Bladder microvascular endothelial cell (primary cell): ENCODE measurements around the gene LRRC1. TPM values are rescaled to one million over a fixed set of nuclear protein-coding genes. Genes with fewer than 3 reads are reported as not detected.

Source experiments
- total RNA-seq: library from RNA; depleted of rRNA; stranded (reverse); fragments of >200 nt; gene quantifications from 2 replicates; pipeline ENCODE4 v1.2.3, GENCODE V29; 2014

Gene LRRC1
- total RNA-seq, result 15.2 and 31.8 TPM in 2 replicates

DNA sequence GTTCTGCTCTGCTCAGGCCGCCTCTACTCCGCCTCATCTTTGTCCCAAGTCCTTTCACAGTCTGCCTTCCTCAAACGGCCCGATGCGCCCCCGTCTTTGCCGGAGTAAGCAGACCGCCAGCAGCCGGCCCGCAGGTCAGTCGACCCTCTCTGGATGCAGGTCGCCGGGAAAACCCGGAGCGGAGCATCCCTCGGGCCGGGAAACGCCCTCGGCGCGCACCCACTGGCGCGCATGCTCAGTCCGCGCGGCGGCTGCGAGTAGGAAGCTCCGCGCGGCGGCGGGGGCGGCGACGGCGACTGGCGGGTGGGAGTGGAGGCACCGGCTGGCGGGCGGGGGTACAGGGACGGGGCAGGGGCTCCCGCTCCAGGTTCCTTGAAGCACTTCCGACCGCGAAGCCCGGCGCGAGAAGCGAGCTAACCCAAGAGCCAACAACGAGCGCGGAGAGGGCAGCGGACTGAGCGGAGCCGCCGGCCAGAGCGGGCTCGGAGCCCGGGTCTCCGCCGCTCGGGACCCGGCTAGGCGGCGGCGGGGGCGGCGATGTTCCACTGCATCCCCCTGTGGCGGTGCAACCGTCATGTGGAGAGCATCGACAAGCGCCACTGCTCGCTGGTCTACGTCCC lies at the start of gene LRRC1:
Gene LRRC1, plus strand, starts transcription at position 286 of the 620 bp plus-strand sequence. Its CDS starts 252 bp downstream, at position 538.

Other genes starting within 250 kb of the LRRC1 start
- gene GCLC, start 249.9 kb upstream of the LRRC1 start, total RNA-seq, result 12.6 and 33.3 TPM in 2 replicates
- under 0.01 and 0.06 TPM in 2 replicates for gene KLHL31, start 129.2 kb upstream of the LRRC1 start, total RNA-seq